Prostate gland (tissue), 2 donors: ENCODE results near the gene CDK5R1. TPM values are rescaled to one million over a fixed set of nuclear protein-coding genes. Genes with fewer than 3 reads are reported as not detected.

ENCODE experiments used
- DNase-seq: peaks from one replicate; pipeline ENCODE4 v3.0.0-alpha.2; 2019; ENCODE audit warnings: low spot score
- H3K27ac ChIP-seq, 2 donors: fragments of 200-600 bp; sonication (generic); 2 replicates each; pipeline ENCODE4 v1.5.1; 2017 to 2019
- H3K27me3 ChIP-seq: fragments of 200-600 bp; sonication (generic); replicated peaks from 2 replicates; pipeline ENCODE4 v1.5.1; 2019; ENCODE audit not compliant: insufficient read depth
- H3K36me3 ChIP-seq, 2 donors: fragments of 200-600 bp; sonication (generic); 1 replicate in 1 of 2; 2 replicates in 1 of 2; pipeline versions ENCODE4 v1.5.1 to v1.8.1; 2017 to 2019
- H3K4me1 ChIP-seq: fragments of 200-600 bp; sonication (generic); replicated peaks from 2 replicates; pipeline ENCODE4 v1.5.1; 2019
- H3K4me3 ChIP-seq, 2 donors: fragments of 200-600 bp; sonication (generic); 2 replicates each; pipeline ENCODE4 v1.5.1; 2017 to 2019
- H3K9me3 ChIP-seq: fragments of 200-600 bp; sonication (generic); 2 replicates; pipeline ENCODE4 v1.5.1; 2017
- POLR2A ChIP-seq: fragments of 450-650 bp; IDR thresholded peaks from one replicate; pipeline ENCODE4 v1.6.1; 2016; ENCODE audit warnings: antibody characterized with exemption, mild to moderate bottlenecking
- POLR2AphosphoS5 ChIP-seq: sonication (generic); formaldehyde crosslinking; IDR thresholded peaks from one replicate; pipeline ENCODE4 v1.6.1; 2017; ENCODE audit warnings: antibody characterized with exemption
- WGBS: methylation state at CpG from one replicate; pipeline ENCODE4 v1.1.5; 2018; 5-methylcytosine and 5-hydroxymethylcytosine counted together
- intact Hi-C: fragments of 100-400 bp; cut with DNase I; formaldehyde crosslinking; loops from one replicate; pipeline ENCODE4 v1.14.2; 2022
- total RNA-seq, 2 donors: library from RNA; depleted of rRNA; stranded (reverse); fragments of >200 nt; gene quantifications; one replicate each; pipeline ENCODE4 v1.1.0, GENCODE V29; 2016
- TF ChIP-seq, protein P1 (sequence below), 4 experiments: fragments of 200-600 bp in 2 of 4; fragments of 450-650 bp in 2 of 4; sonication (generic) in 2 of 4; IDR thresholded peaks; 1 replicate in 3 of 4; 2 replicates in 1 of 4; pipeline ENCODE4 v1.5.1; 2016 to 2019; ENCODE audit warnings: antibody characterized with exemption in 4 of 4, mild to moderate bottlenecking in 2 of 4, moderate library complexity in 2 of 4

CDK5R1 gene
- total RNA-seq, 2 donors from 2014 or later = 0.46 to 5.1 TPM

GRCh38 chr17:32514606-32515005, 27.8 kb downstream of the CDK5R1 start:
- Histone ChIP-seq H3K27me3 (no peaks in the 10 kb centered on the region), H3K27ac (no peak overlapping the region), H3K4me1 (no peaks in the 10 kb centered on the region), H3K4me3 (no peak overlapping the region), H3K36me3 (no peaks in the 10 kb centered on the region), H3K9me3 (no peaks in the 10 kb centered on the region)
- intact Hi-C loops = no loop called here
- DNase-seq = no peak
- 39% methylated on average over 4 of the region's 4 CpGs for WGBS
- TF ChIP-seq POLR2AphosphoS5 = no peak
- TF ChIP-seq POLR2A = no peak
- TF ChIP-seq, protein P1, sequence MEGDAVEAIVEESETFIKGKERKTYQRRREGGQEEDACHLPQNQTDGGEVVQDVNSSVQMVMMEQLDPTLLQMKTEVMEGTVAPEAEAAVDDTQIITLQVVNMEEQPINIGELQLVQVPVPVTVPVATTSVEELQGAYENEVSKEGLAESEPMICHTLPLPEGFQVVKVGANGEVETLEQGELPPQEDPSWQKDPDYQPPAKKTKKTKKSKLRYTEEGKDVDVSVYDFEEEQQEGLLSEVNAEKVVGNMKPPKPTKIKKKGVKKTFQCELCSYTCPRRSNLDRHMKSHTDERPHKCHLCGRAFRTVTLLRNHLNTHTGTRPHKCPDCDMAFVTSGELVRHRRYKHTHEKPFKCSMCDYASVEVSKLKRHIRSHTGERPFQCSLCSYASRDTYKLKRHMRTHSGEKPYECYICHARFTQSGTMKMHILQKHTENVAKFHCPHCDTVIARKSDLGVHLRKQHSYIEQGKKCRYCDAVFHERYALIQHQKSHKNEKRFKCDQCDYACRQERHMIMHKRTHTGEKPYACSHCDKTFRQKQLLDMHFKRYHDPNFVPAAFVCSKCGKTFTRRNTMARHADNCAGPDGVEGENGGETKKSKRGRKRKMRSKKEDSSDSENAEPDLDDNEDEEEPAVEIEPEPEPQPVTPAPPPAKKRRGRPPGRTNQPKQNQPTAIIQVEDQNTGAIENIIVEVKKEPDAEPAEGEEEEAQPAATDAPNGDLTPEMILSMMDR (IDR thresholded peaks at IDR 0.05) = no peak

- 93% methylated on average over 4 of the region's 4 CpGs for WGBS
- Histone ChIP-seq H3K4me1 (no peaks in the 10 kb centered on the region), H3K4me3 (no peak overlapping the region), H3K36me3 (no peaks in the 10 kb centered on the region), H3K9me3 (no peaks in the 10 kb centered on the region), H3K27ac (no peak overlapping the region), H3K27me3 (no peaks in the 10 kb centered on the region)
- intact Hi-C loops = no loop called here
- TF ChIP-seq POLR2A = no peak
- TF ChIP-seq POLR2AphosphoS5 = no peak
- TF ChIP-seq, protein P1 (IDR thresholded peaks at IDR 0.05) = no peak
- no peak for DNase-seq
Observed at GRCh38 chr17:32515677-32516383, 29.0 kb downstream of the CDK5R1 start.

DNA sequence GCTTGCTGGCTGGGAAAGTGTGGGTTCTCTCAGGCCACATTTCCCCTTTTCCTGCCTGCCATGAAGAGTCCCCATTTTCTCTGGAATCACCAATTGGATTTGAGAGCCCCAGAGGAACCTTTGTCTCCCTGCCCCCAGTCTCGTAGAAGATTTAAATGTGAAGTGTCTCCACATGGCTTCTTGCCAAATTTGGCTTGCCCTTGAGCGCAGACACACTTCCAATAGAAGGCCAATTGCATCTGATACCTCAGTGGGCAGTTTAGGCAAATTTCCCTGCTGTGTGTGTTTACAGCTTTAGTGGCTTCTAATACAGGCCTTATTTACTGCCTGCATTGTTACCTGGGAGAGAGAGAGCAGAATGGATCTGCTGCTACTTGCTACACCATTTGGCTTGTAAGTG, 29.7 kb downstream of the CDK5R1 start:
- no peak overlapping the region for H3K4me3 ChIP-seq
- no peaks in the 10 kb centered on the region for H3K36me3 ChIP-seq
- intact Hi-C loops = no loop called here
- no peaks in the 10 kb centered on the region for H3K27me3 ChIP-seq
- DNase-seq = no peak
- H3K9me3 ChIP-seq = no peaks in the 10 kb centered on the region
- WGBS = 22% methylated on average over 2 of the region's 2 CpGs
- no peak overlapping the region for H3K27ac ChIP-seq
- H3K4me1 ChIP-seq = no peaks in the 10 kb centered on the region
- TF ChIP-seq POLR2AphosphoS5 (no peak), POLR2A (no peak)
- TF ChIP-seq, protein P1 (IDR thresholded peaks at IDR 0.05) = no peak

DNA sequence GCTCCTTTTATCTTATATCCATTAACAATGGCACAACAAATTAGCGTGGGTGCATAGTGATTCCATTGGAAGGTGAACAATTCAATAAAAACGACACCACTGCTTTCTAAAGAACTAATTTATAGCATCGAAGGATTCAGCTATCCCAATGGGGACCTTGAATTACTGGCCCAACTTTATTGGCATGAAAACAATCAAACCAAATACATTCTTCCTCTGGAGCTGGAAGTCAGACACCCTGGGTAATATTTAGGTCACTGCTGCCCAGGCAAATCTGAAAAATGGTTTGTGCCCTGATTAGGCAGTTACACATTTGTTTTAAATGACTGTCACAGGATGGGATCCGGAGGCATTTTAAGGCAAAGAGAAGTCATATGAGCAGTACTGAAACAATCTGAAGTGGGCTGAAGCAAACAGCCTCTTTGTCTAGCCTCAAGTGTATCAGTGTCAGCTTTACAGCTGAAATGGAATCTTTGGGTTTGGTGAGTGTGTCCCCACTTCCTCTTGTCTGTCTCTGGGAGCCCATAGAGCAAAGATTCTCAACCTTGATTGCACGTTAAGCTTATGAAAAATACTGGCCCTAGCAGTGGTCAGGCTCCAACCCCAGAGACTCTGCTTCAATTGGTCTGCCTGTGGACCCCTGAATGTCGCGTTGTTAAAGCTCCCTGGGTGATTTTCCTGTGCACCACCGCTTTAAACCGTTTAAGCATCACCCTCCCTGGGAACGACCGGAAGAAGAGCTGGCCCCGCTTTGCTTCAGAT, 30.3 kb downstream of the CDK5R1 start:
- no peak overlapping the region for H3K4me3 ChIP-seq
- intact Hi-C loops = no loop called here
- H3K36me3 ChIP-seq = no peaks in the 10 kb centered on the region
- H3K27ac ChIP-seq = no peak overlapping the region
- H3K4me1 ChIP-seq = no peaks in the 10 kb centered on the region
- no peaks in the 10 kb centered on the region for H3K27me3 ChIP-seq
- no peaks in the 10 kb centered on the region for H3K9me3 ChIP-seq
- TF ChIP-seq POLR2AphosphoS5 = no peak
- no peak for TF ChIP-seq POLR2A
- TF ChIP-seq, protein P1 (IDR thresholded peaks at IDR 0.05) = no peak
- no peak for DNase-seq
- WGBS = 74% methylated on average over 12 of the region's 12 CpGs

- H3K27me3 ChIP-seq = no peaks in the 10 kb centered on the region
- no peak overlapping the region for H3K4me3 ChIP-seq
- intact Hi-C loops = no loop called here
- H3K36me3 ChIP-seq = no peaks in the 10 kb centered on the region
- no peaks in the 10 kb centered on the region for H3K9me3 ChIP-seq
- TF ChIP-seq POLR2A (no peak), POLR2AphosphoS5 (no peak)
- TF ChIP-seq, protein P1 (IDR thresholded peaks at IDR 0.05) = no peak
- no peak overlapping the region for H3K27ac ChIP-seq
- no peak for DNase-seq
- WGBS = 95% methylated on average over 7 of the region's 7 CpGs
- no peaks in the 10 kb centered on the region for H3K4me1 ChIP-seq
Observed at GRCh38 chr17:32517982-32518381, 31.2 kb downstream of the CDK5R1 start.
